Duodenal mucosa (tissue), 2 donors: ENCODE results near the gene GGNBP2.

Experiments used
- H3K27ac ChIP-seq: one replicate; pipeline ENCODE4 v1.7.0; 2013; ENCODE audit warnings: low read depth, low read length
- H3K27me3 ChIP-seq, 2 donors: one replicate each; pipeline ENCODE4 v1.7.0; 2013; ENCODE audit warnings: low read length in 2 of 2, control low read depth in 1 of 2; ENCODE audit not compliant: insufficient read depth in 2 of 2, control insufficient read depth in 1 of 2
- H3K36me3 ChIP-seq, 2 donors: one replicate each; pipeline ENCODE4 v1.7.0; 2013; ENCODE audit warnings: low read length in 2 of 2, control low read depth in 1 of 2; ENCODE audit not compliant: insufficient read depth in 2 of 2, control insufficient read depth in 1 of 2
- H3K4me1 ChIP-seq, 2 donors: one replicate each; pipeline ENCODE4 v1.7.0; 2013; ENCODE audit warnings: low read length in 2 of 2, control low read depth in 1 of 2; ENCODE audit not compliant: insufficient read depth in 2 of 2, control insufficient read depth in 1 of 2
- H3K4me3 ChIP-seq, 2 donors: one replicate each; pipeline ENCODE4 v1.7.0; 2013; ENCODE audit warnings: low read length in 2 of 2, low read depth in 1 of 2
- H3K9ac ChIP-seq, 2 donors: one replicate each; pipeline ENCODE4 v1.7.0; 2013; ENCODE audit warnings: low read length in 2 of 2, low read depth in 1 of 2
- H3K9me3 ChIP-seq, 2 donors: one replicate each; pipeline ENCODE4 v1.7.0; 2013; ENCODE audit warnings: low read length in 2 of 2, control low read depth in 1 of 2; ENCODE audit not compliant: control insufficient read depth in 1 of 2

GGNBP2 gene

GRCh38 chr17:36591434-36592315 lies 47.0 kb downstream of the GGNBP2 start, which contains the start of gene DHRS11:
Gene DHRS11 (plus strand): TSS chr17:36591879. CDS start chr17:36592010, 131 bp downstream.
- H3K4me3 ChIP-seq, result peak within 1 kb of the TSS; percentile 75 to 88
- peak within 1 kb of the TSS; percentile 87 for H3K27ac ChIP-seq
- peak within 1 kb of the TSS; percentile 83 to 89 for H3K9ac ChIP-seq
- H3K27me3 ChIP-seq, result no peaks in the 10 kb centered on the region
- peaks cover 7 to 33% of the 10 kb centered on the region in 2 donors for H3K36me3 ChIP-seq
- H3K9me3 ChIP-seq, result no peaks in the 10 kb centered on the region
- peaks cover 35 to 49% of the 10 kb centered on the region in 2 donors for H3K4me1 ChIP-seq

- Histone ChIP-seq H3K4me3 (peak overlapping the region; percentile 75 to 88), H3K36me3 (peaks cover 3 to 31% of the 10 kb centered on the region in 2 donors), H3K27ac (peak overlapping the region; percentile 87), H3K9ac (peak overlapping the region; percentile 83 to 89), H3K4me1 (peaks cover 39 to 53% of the 10 kb centered on the region in 2 donors), H3K27me3 (no peaks in the 10 kb centered on the region), H3K9me3 (no peaks in the 10 kb centered on the region)
Observed at GRCh38 chr17:36592316-36592715, 47.6 kb downstream of the GGNBP2 start.

GRCh38 chr17:36592716-36593321 lies 48.1 kb downstream of the GGNBP2 start:
- Histone ChIP-seq H3K9me3 (no peaks in the 10 kb centered on the region), H3K36me3 (peaks cover 3 to 28% of the 10 kb centered on the region in 2 donors), H3K4me3 (peak overlapping the region; percentile 75 to 88), H3K9ac (peak overlapping the region; percentile 83 to 89), H3K27me3 (no peaks in the 10 kb centered on the region), H3K4me1 (peaks cover 43 to 57% of the 10 kb centered on the region in 2 donors), H3K27ac (peak overlapping the region; percentile 87)

GRCh38 chr17:36593656-36594316 lies 49.1 kb downstream of the GGNBP2 start:
- H3K9ac ChIP-seq, result peak overlapping the region; percentile 76 to 89

GRCh38 chr17:36594626-36595401 lies 50.1 kb downstream of the GGNBP2 start:
- H3K27me3 ChIP-seq, result no peaks in the 10 kb centered on the region
- peaks cover 13 to 26% of the 10 kb centered on the region in 2 donors for H3K36me3 ChIP-seq
- peak overlapping the region; percentile 34 to 43 for H3K4me3 ChIP-seq
- peaks cover 61 to 71% of the 10 kb centered on the region in 2 donors for H3K4me1 ChIP-seq
- no peak overlapping the region for H3K27ac ChIP-seq
- H3K9me3 ChIP-seq, result no peaks in the 10 kb centered on the region
- H3K9ac ChIP-seq, result no peak overlapping the region

More at GRCh38 chr17:36593656-36594316, 49.1 kb downstream of the GGNBP2 start:
- Histone ChIP-seq H3K27ac (peak overlapping the region; percentile 79), H3K27me3 (no peaks in the 10 kb centered on the region), H3K9me3 (no peaks in the 10 kb centered on the region), H3K4me3 (peak overlapping the region; percentile 75 to 88), H3K4me1 (peaks cover 53 to 67% of the 10 kb centered on the region in 2 donors), H3K36me3 (peaks cover 8 to 27% of the 10 kb centered on the region in 2 donors)

GRCh38 chr17:36597226-36597625 lies 52.5 kb downstream of the GGNBP2 start:
- peaks cover 14 to 28% of the 10 kb centered on the region in 2 donors for H3K36me3 ChIP-seq
- H3K9ac ChIP-seq, result peak overlapping the region; percentile 16 to 53
- H3K4me1 ChIP-seq, result peaks cover 60 to 72% of the 10 kb centered on the region in 2 donors
- H3K4me3 ChIP-seq, result peak overlapping the region; percentile 4 to 41
- H3K27me3 ChIP-seq, result no peaks in the 10 kb centered on the region
- H3K9me3 ChIP-seq, result no peaks in the 10 kb centered on the region
- H3K27ac ChIP-seq, result peak overlapping the region; percentile 51

GRCh38 chr17:36597866-36598777 lies 53.4 kb downstream of the GGNBP2 start:
- Histone ChIP-seq H3K27ac (peak overlapping the region; percentile 51), H3K27me3 (no peaks in the 10 kb centered on the region), H3K4me3 (peak overlapping the region; percentile 1 to 41), H3K9ac (peak overlapping the region; percentile 69 to 74), H3K4me1 (peaks cover 66 to 71% of the 10 kb centered on the region in 2 donors), H3K36me3 (peaks cover 14 to 28% of the 10 kb centered on the region in 2 donors), H3K9me3 (no peaks in the 10 kb centered on the region)

- Histone ChIP-seq H3K36me3 (peaks cover 14 to 28% of the 10 kb centered on the region in 2 donors), H3K9me3 (no peaks in the 10 kb centered on the region), H3K27ac (peak overlapping the region; percentile 57), H3K27me3 (no peaks in the 10 kb centered on the region), H3K9ac (peak overlapping the region; percentile 69 to 74), H3K4me3 (peak overlapping the region; percentile 1 to 41), H3K4me1 (peaks cover 61 to 71% of the 10 kb centered on the region in 2 donors)
Observed at GRCh38 chr17:36598951-36599401, 54.3 kb downstream of the GGNBP2 start.
